Measurements from ENCODE around the gene ATG2A. TPM values are rescaled to one million over a fixed set of nuclear protein-coding genes. Genes with fewer than 3 reads are reported as not detected.

Gene ATG2A
- total and polyA plus RNA-seq, 2 donors (not counting 3 experiments of a cell fraction or from before 2014, with no cell fraction given): 13.4 to 24.3 TPM

DNA sequence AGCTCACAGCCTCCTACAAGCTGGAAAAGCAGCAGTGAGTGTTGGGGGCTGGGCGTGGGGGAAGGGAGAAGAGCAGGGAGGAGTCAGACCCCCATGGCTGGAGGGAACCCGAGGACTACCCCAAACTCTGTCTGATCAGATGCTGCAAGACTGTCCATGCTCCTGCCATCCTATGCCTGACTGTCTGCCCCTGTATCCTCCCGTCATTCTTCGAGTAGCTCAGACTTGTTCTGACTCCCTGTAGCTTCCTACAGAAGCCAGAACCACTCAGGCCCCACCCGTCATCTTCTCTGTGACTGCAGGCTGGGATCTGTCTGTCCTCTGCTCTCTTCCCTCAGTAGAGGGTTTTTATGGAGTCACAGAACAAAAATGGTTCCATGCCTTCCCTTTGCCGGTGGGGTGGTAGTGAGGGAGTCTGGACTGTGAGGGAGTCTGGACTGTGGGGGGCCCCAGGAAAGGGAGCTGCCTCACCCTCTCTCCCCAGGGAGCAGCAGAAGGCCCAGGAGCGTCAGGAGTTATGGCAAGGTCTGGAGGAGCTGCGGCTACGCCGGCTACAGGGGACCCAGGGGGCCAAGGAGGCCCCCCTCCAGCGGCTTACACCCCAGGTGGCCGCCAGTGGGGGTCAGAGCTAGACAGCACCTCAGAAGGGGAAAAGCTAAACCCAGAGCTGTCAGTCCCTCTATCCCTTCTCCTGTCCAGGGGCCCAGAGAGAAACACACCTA, 16.4 kb upstream of the ATG2A start:
- H3K27ac ChIP-seq (ENCODE audit: insufficient read depth, low read depth, low read length): no peak overlapping the region
- no peak for DNase-seq (ENCODE audit: low read depth, low spot score)
- no peaks in the 10 kb centered on the region for H3K27me3 ChIP-seq (ENCODE audit: control insufficient read depth in 2 of 2, insufficient read depth in 2 of 2, low read length in 2 of 2)
- intact Hi-C loops (cut with micrococcal nuclease) (no loop called here), dilution Hi-C loops (cut with MboI; ENCODE audit: extremely low pct_ligation_motif_present, low sequenced_read_pairs) (no loop called here)
- no peak for TF ChIP-seq JUN (IDR thresholded peaks at IDR 0.05; ENCODE audit: borderline replicate concordance, insufficient read depth, insufficient read length, low read depth)
- TF ChIP-seq GATA2 (IDR thresholded peaks at IDR 0.05; ENCODE audit: insufficient read depth, insufficient read length, low read depth, low read length): no peak
- no peak for TF ChIP-seq MYC (IDR thresholded peaks at IDR 0.05; ENCODE audit: low read depth, low read length)
- no peak for TF ChIP-seq MAX (IDR thresholded peaks at IDR 0.05; ENCODE audit: insufficient read depth, insufficient read length)
- TF ChIP-seq EZH2 (IDR thresholded peaks at IDR 0.05; ENCODE audit: borderline replicate concordance, low read depth, low read length, severe bottlenecking): no peak
- no peak for TF ChIP-seq FOS (IDR thresholded peaks at IDR 0.05; ENCODE audit: borderline replicate concordance, insufficient read depth, low read length)
- TF ChIP-seq, protein P1, sequence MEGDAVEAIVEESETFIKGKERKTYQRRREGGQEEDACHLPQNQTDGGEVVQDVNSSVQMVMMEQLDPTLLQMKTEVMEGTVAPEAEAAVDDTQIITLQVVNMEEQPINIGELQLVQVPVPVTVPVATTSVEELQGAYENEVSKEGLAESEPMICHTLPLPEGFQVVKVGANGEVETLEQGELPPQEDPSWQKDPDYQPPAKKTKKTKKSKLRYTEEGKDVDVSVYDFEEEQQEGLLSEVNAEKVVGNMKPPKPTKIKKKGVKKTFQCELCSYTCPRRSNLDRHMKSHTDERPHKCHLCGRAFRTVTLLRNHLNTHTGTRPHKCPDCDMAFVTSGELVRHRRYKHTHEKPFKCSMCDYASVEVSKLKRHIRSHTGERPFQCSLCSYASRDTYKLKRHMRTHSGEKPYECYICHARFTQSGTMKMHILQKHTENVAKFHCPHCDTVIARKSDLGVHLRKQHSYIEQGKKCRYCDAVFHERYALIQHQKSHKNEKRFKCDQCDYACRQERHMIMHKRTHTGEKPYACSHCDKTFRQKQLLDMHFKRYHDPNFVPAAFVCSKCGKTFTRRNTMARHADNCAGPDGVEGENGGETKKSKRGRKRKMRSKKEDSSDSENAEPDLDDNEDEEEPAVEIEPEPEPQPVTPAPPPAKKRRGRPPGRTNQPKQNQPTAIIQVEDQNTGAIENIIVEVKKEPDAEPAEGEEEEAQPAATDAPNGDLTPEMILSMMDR (IDR thresholded peaks at IDR 0.05; ENCODE audit: extremely low read depth in 1 of 2, insufficient read depth in 1 of 2, low read depth in 1 of 2, low read length in 2 of 2): no peak
- no peak for TF ChIP-seq POLR2AphosphoS5 (IDR thresholded peaks at IDR 0.05; ENCODE audit: insufficient read depth, low read depth, low read length)
- TF ChIP-seq POLR2A (IDR thresholded peaks at IDR 0.05; ENCODE audit: low read depth, low read length): no peak
- H3K79me2 ChIP-seq (ENCODE audit: control insufficient read depth, insufficient read depth, low read length): no peaks in the 10 kb centered on the region
- no peaks in the 10 kb centered on the region for H3K4me1 ChIP-seq (ENCODE audit: control insufficient read depth, extremely low read depth, insufficient read depth, low read length)
- H3K36me3 ChIP-seq (ENCODE audit: control insufficient read depth in 2 of 2, extremely low read depth in 1 of 2, insufficient read depth in 2 of 2, low read length in 2 of 2): peaks cover 3 to 32% of the 10 kb centered on the region in 2 experiments
- no peak overlapping the region for H3K9ac ChIP-seq (replicated peaks; ENCODE audit: extremely low read depth, insufficient read depth, low read length)
- no TSS peak for BruUV-seq (replicated peaks)
- no peaks in the 10 kb centered on the region for H3K9me1 ChIP-seq (replicated peaks; ENCODE audit: control insufficient read depth, extremely low read depth, insufficient read depth, low read length)
- ChIA-PET CTCF (interaction anchor here (1.2 to 1.5 kb wide), 3 partner anchors 9 to 81 kb away, joined by 3 to 4 read pairs (median 3); partner anchors contain the start of genes ARL2, BATF2 and PPP2R5B), POLR2A (no interaction called here)
- H4K20me1 ChIP-seq (replicated peaks; ENCODE audit: control insufficient read depth, extremely low read depth, insufficient read depth, low read length): no peaks in the 10 kb centered on the region
- FAIRE-seq: no peak
- no peak overlapping the region for H2AFZ ChIP-seq (ENCODE audit: low read depth, low read length)
- H3K4me3 ChIP-seq (replicated peaks in 1 of 3; ENCODE audit: insufficient read depth in 1 of 3, low read depth in 1 of 3, low read length in 3 of 3): no peak overlapping the region
- H3K4me2 ChIP-seq (ENCODE audit: insufficient read depth, low read length): no peak overlapping the region
- H3K9me3 ChIP-seq (replicated peaks; ENCODE audit: control insufficient read depth, insufficient read depth, low read length): no peaks in the 10 kb centered on the region
